PFSK-1 (cell line): Measurements from ENCODE around the gene LCN15.

Experiments
- POLR2AphosphoS5 ChIP-seq: IDR thresholded peaks from 2 replicates; pipeline ENCODE4 v1.6.1; 2012; ENCODE audit warnings: low read depth, mild to moderate bottlenecking, control low read depth, low read length, moderate library complexity
- REST ChIP-seq, 2 experiments: IDR thresholded peaks; 2 replicates each; pipeline versions ENCODE4 v1.6.1 to v1.8.0; 2011 to 2012; ENCODE audit warnings: low read depth in 2 of 2, low read length in 2 of 2, control low read depth in 1 of 2, inconsistent platforms in 1 of 2, mild to moderate bottlenecking in 1 of 2, moderate library complexity in 1 of 2; ENCODE audit not compliant: insufficient read depth in 1 of 2
- SIN3A ChIP-seq: IDR thresholded peaks from 2 replicates; pipeline ENCODE4 v1.6.1; 2012; ENCODE audit warnings: mild to moderate bottlenecking, low read length, moderate library complexity, borderline replicate concordance; ENCODE audit not compliant: insufficient read depth

GRCh38 chr9:136806067-136806466 is 41.7 kb upstream of the LCN15 start:
- no peak for TF ChIP-seq REST (IDR thresholded peaks at IDR 0.05; ENCODE audit: insufficient read depth in 1 of 2, low read depth in 2 of 2, low read length in 2 of 2)
- no peak for TF ChIP-seq POLR2AphosphoS5
- TF ChIP-seq SIN3A, result no peak
